T-helper 2 cell (primary cell): ENCODE measurements around the gene RPS6KA5.
A peak's percentile ranks its signal among the peaks of the same experiment; 100 is the strongest.
"Not testable (repeated sequence)": the region's sequence is repeated elsewhere in the genome, so short reads cannot be mapped to it uniquely, and the experiment has no call there.

Experiments
- DNase-seq, 5 experiments: peaks; one replicate each; pipeline versions ENCODE4 v3.0.0 to v3.0.0-alpha.2; 2012 to 2022

Gene RPS6KA5

GRCh38 chr14:91065266-91065665, 4.8 kb upstream of the RPS6KA5 start:
- DNase-seq = no peak

GRCh38 chr14:91063119-91063518, 2.7 kb upstream of the RPS6KA5 start:
- peak in 2 of 5 experiments; percentile 72 to 97 for DNase-seq

GRCh38 chr14:91062600-91062999, 2.2 kb upstream of the RPS6KA5 start:
- no peak for DNase-seq

- no peak for DNase-seq
These were observed 831 bp upstream of the RPS6KA5 start for GRCh38 chr14:91061056-91061887.

GRCh38 chr14:91059576-91060350, 678 bp downstream of the RPS6KA5 start:
- DNase-seq = peak; percentile 31 to 70 (median 49)

GRCh38 chr14:91058042-91058581, 2.3 kb downstream of the RPS6KA5 start:
- DNase-seq = peak in 1 of 5 experiments; percentile 64

GRCh38 chr14:91056361-91056760, 4.1 kb downstream of the RPS6KA5 start:
- no peak for DNase-seq

GRCh38 chr14:91055016-91055415, 5.4 kb downstream of the RPS6KA5 start:
- no peak for DNase-seq

- no peak for DNase-seq
These were observed 11.8 kb downstream of the RPS6KA5 start for GRCh38 chr14:91048676-91049075.

GRCh38 chr14:91048265-91048664, 12.2 kb downstream of the RPS6KA5 start:
- no peak for DNase-seq

GRCh38 chr14:91047174-91047753, 13.2 kb downstream of the RPS6KA5 start:
- peak in 2 of 5 experiments; percentile 18 to 66 for DNase-seq

GRCh38 chr14:91046488-91047072, 13.9 kb downstream of the RPS6KA5 start:
- DNase-seq = no peak

- no peak for DNase-seq
These were observed 19.0 kb downstream of the RPS6KA5 start for GRCh38 chr14:91041450-91041849.

- no peak for DNase-seq
These were observed 19.9 kb downstream of the RPS6KA5 start for GRCh38 chr14:91040545-91040944.

- no peak for DNase-seq
These were observed 22.0 kb downstream of the RPS6KA5 start for GRCh38 chr14:91038439-91038838.

- no peak for DNase-seq
These were observed 23.5 kb downstream of the RPS6KA5 start for GRCh38 chr14:91036741-91037469.

- DNase-seq = peak in 1 of 5 experiments; percentile 58
These were observed 24.6 kb downstream of the RPS6KA5 start for GRCh38 chr14:91035855-91036254.

- not testable (repeated sequence) for DNase-seq
These were observed 26.1 kb downstream of the RPS6KA5 start for GRCh38 chr14:91034379-91034778.

GRCh38 chr14:91032248-91032647, 28.2 kb downstream of the RPS6KA5 start:
- no peak for DNase-seq

- DNase-seq = no peak
These were observed 28.8 kb downstream of the RPS6KA5 start for GRCh38 chr14:91031666-91032065.

GRCh38 chr14:91029456-91030217, 30.8 kb downstream of the RPS6KA5 start:
- DNase-seq = no peak
